Parathyroid adenoma (tissue), 2 donors: Measurements from ENCODE around the gene NEXN.

Experiments used
- H2AFZ ChIP-seq: fragments of 300-600 bp; sonication (generic); one replicate; pipeline ENCODE4 v1.7.0; 2017; ENCODE audit warnings: antibody characterized with exemption, mild to moderate bottlenecking
- H3K27ac ChIP-seq: fragments of 300-600 bp; sonication (generic); one replicate; pipeline ENCODE4 v1.7.0; 2017
- H3K27me3 ChIP-seq: fragments of 300-600 bp; sonication (generic); one replicate; pipeline ENCODE4 v1.7.0; 2017; ENCODE audit warnings: low read length; ENCODE audit not compliant: control insufficient read depth, insufficient read depth
- H3K36me3 ChIP-seq: fragments of 300-600 bp; sonication (generic); one replicate; pipeline ENCODE4 v1.7.0; 2017; ENCODE audit warnings: low read length; ENCODE audit not compliant: control insufficient read depth, insufficient read depth
- H3K4me1 ChIP-seq: fragments of 300-600 bp; sonication (generic); one replicate; pipeline ENCODE4 v1.7.0; 2017; ENCODE audit warnings: control low read depth
- H3K4me2 ChIP-seq: fragments of 300-600 bp; sonication (generic); one replicate; pipeline ENCODE4 v1.7.0; 2017; ENCODE audit warnings: low read length
- H3K4me3 ChIP-seq: fragments of 300-600 bp; sonication (generic); one replicate; pipeline ENCODE4 v1.7.0; 2017; ENCODE audit warnings: low read depth, low read length
- H3K79me2 ChIP-seq: fragments of 300-600 bp; sonication (generic); one replicate; pipeline ENCODE4 v1.7.0; 2017; ENCODE audit warnings: control low read depth
- H3K9ac ChIP-seq: fragments of 300-600 bp; sonication (generic); one replicate; pipeline ENCODE4 v1.7.0; 2017; ENCODE audit warnings: mild to moderate bottlenecking
- H3K9me3 ChIP-seq: fragments of 300-600 bp; sonication (generic); one replicate; pipeline ENCODE4 v1.7.0; 2017; ENCODE audit warnings: low read length; ENCODE audit not compliant: control insufficient read depth
- TF ChIP-seq, protein P1 (sequence below): fragments of 300-600 bp; sonication (generic); IDR thresholded peaks from one replicate; pipeline ENCODE4 v1.7.0; 2017; ENCODE audit warnings: antibody characterized with exemption, mild to moderate bottlenecking
- donor health status: primary hyperparathyroidism.

Gene NEXN

DNA sequence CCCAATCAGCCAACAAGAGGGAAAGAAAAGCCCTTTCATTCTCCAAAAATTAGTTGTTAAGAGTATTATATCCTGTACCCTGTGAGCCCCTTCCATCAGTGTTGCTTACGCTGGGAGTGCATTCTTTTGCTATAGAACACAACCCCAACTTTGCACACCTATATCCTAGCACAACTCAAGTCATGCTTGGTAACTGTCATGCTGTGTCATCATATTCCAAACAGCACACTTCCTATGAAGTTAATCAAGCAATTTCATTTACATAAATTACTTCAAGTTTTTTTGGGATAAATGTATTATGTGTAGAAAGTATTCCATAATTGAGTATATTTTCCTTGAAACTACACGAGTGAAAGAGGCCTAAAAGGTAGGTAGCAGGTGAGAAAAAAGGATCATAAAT is 70.4 kb downstream of the NEXN start:
- TF ChIP-seq, protein P1, sequence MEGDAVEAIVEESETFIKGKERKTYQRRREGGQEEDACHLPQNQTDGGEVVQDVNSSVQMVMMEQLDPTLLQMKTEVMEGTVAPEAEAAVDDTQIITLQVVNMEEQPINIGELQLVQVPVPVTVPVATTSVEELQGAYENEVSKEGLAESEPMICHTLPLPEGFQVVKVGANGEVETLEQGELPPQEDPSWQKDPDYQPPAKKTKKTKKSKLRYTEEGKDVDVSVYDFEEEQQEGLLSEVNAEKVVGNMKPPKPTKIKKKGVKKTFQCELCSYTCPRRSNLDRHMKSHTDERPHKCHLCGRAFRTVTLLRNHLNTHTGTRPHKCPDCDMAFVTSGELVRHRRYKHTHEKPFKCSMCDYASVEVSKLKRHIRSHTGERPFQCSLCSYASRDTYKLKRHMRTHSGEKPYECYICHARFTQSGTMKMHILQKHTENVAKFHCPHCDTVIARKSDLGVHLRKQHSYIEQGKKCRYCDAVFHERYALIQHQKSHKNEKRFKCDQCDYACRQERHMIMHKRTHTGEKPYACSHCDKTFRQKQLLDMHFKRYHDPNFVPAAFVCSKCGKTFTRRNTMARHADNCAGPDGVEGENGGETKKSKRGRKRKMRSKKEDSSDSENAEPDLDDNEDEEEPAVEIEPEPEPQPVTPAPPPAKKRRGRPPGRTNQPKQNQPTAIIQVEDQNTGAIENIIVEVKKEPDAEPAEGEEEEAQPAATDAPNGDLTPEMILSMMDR: no peak
- Histone ChIP-seq H3K4me3 (no peak overlapping the region), H3K9ac (no peak overlapping the region), H3K27ac (no peak overlapping the region), H3K4me2 (no peak overlapping the region), H3K79me2 (no peaks in the 10 kb centered on the region), H3K27me3 (no peaks in the 10 kb centered on the region), H2AFZ (no peak overlapping the region), H3K9me3 (no peaks in the 10 kb centered on the region), H3K36me3 (no peaks in the 10 kb centered on the region), H3K4me1 (no peaks in the 10 kb centered on the region)

DNA sequence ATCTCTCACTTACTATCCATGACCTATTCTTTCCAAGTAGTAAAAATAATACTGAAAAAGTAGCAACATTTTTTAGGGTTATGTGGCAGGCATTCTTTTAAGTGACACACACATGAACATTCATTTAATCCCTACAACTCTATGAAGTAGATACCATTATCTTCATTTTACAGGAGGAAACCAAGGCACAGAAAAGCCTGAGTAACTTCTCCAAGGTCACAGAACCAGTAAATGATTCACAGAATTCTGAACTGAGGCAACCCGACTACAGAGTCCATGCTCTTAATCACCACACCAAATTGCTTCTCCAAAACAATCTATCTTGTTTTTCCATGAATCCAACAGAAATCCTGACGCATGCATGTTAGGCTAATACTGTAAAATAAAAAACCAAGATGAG is 73.0 kb downstream of the NEXN start:
- no peak overlapping the region for H3K4me3 ChIP-seq
- no peaks in the 10 kb centered on the region for H3K27me3 ChIP-seq
- H3K36me3 ChIP-seq: no peaks in the 10 kb centered on the region

DNA sequence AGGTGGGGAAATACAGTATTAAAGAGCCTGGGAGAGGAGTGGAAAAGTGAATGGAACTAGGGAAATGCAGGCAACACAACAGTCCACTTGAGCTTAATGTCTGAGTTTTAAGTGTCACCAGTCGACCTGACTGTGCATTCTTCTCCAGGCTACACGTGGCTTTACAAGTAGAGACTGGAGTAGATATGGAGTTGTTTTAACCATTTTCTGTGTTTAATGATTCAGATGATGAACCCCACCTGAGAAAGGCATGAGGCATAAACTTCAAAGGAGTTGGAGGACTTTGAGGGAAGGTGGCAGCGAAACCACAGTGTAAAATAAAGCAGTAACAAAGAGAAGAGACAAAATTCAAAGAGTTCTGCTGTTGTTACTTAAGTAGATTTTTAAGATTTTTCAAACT is 77.9 kb downstream of the NEXN start:
- Histone ChIP-seq H3K79me2 (peaks cover 7% of the 10 kb centered on the region), H3K4me1 (no peaks in the 10 kb centered on the region), H2AFZ (no peak overlapping the region), H3K36me3 (no peaks in the 10 kb centered on the region), H3K9me3 (no peaks in the 10 kb centered on the region), H3K9ac (no peak overlapping the region), H3K27ac (no peak overlapping the region), H3K4me3 (no peak overlapping the region), H3K4me2 (no peak overlapping the region), H3K27me3 (no peaks in the 10 kb centered on the region)
- TF ChIP-seq, protein P1: no peak

More for the DNA sequence above, 73.0 kb downstream of the NEXN start:
- no peak overlapping the region for H2AFZ ChIP-seq
- H3K4me1 ChIP-seq: no peaks in the 10 kb centered on the region
- H3K79me2 ChIP-seq: peaks cover 2% of the 10 kb centered on the region
- H3K9me3 ChIP-seq: no peaks in the 10 kb centered on the region
- H3K4me2 ChIP-seq: no peak overlapping the region
- H3K9ac ChIP-seq: no peak overlapping the region
- TF ChIP-seq, protein P1: no peak
- no peak overlapping the region for H3K27ac ChIP-seq

DNA sequence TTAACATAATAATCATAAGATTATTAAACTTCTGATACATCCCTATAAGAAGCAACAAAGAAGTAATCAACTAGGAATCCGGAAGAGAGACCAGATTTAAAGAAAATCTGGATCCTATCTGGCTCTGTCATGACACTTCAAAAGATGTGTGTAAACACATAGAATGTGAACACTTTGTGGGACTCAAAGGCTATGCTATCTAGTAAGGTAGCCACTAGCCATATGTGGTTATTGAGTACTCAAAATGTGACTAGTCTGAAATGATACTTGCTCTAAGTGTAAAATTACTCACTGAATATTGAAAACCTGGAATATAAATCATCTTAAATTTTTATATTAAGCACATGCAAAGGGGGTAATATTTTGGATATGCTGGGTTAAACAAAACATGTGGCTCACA is 81.8 kb downstream of the NEXN start:
- Histone ChIP-seq H3K4me3 (no peak overlapping the region), H3K9ac (no peak overlapping the region), H3K79me2 (peaks cover 20% of the 10 kb centered on the region), H3K27ac (no peak overlapping the region), H3K9me3 (no peaks in the 10 kb centered on the region), H3K4me2 (no peak overlapping the region), H3K4me1 (peaks cover 3% of the 10 kb centered on the region), H2AFZ (no peak overlapping the region), H3K36me3 (no peaks in the 10 kb centered on the region), H3K27me3 (no peaks in the 10 kb centered on the region)
- TF ChIP-seq, protein P1: no peak

DNA sequence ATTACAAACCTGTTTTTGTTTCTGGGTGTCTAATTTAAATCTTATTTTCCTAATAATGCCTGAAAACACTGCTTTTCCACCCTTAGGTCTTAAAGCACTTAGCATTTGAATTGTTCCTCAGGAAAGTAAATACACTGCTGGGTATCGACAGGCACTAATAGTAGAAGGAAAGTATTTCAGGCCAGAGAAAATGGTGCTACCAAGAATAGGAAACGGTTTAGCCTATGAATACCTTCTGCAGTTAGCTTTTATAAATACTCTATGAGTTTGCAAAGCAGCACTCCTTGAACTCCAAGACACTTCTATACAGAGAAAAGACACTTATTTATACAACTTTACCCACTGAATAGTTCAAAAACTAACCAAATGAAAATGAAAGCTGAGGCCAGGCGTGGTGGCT is 83.7 kb downstream of the NEXN start:
- Histone ChIP-seq H3K9me3 (no peaks in the 10 kb centered on the region), H3K36me3 (no peaks in the 10 kb centered on the region), H3K4me3 (no peak overlapping the region), H3K27ac (no peak overlapping the region), H3K4me2 (no peak overlapping the region), H3K9ac (no peak overlapping the region), H3K27me3 (no peaks in the 10 kb centered on the region), H3K79me2 (peaks cover 31% of the 10 kb centered on the region), H3K4me1 (peaks cover 4% of the 10 kb centered on the region), H2AFZ (no peak overlapping the region)
- TF ChIP-seq, protein P1: no peak
